CD4-positive, alpha-beta T cell treated with Interleukin-1 beta for 1 hour (primary cell): Measurements from ENCODE around the gene ADK.
A peak's percentile ranks its signal among the peaks of the same experiment; 100 is the strongest.

ENCODE experiments used
- DNase-seq, 2 donors: peaks; one replicate each; pipeline ENCODE4 v3.0.0-alpha.2; 2020 to 2022

ADK gene

DNA sequence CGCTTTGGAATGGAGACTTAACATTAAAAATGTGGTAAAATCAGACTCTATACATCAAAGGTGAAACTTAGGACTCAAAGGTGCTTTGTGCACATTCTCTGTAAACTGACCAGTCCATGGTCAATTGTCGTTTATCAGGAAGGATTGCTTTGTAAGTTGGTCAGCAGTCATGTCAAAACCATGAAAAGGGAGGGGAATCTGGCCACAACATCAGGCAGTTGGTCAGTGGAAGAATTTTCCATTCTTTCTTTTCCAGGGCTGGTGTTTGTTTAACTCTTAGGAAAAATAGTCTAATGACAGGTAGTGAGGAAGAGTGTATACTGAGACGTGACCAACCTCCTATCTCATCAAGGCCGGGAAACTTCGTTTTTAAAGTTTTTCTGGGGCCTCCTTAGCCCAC lies 226.5 kb downstream of the ADK start:
- DNase-seq, result no peak

DNA sequence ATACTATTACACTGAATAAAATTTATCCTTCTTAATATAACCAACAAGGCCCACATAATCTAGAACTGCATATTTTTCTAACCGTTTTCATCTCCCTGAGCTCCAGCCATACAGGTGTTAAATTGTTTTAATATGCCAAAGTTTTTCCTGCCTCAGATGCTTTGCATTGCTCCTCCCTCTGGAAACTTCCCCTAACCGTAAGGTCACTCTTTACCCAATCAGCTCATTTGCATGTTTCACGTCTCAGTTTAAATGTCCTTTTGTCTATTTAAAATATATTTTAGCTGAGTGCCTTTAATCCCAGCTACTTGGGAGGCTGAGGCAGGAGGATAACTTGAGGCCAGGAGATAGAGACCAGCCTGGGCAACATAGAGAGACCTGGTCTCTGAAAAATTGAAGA lies 228.5 kb downstream of the ADK start:
- DNase-seq, result no peak

DNA sequence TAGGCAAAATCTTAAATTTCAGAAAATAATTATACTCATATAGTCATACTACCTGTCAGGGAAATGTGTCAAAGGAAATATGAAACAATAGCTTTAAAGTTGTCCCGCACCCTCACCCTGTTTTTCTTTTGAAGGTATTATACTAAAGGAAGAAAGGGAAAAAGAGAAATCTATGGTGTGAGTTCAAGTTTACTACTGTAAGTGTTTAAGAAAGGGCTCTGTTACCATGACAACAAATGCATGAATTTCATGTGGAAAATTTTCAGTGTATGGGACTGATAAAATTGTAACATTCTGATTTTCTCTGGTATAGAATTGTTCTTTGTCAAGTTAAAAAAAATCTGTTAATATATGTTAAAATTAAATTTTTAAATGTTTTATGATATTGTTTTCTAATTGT lies 229.8 kb downstream of the ADK start:
- DNase-seq, result no peak

DNA sequence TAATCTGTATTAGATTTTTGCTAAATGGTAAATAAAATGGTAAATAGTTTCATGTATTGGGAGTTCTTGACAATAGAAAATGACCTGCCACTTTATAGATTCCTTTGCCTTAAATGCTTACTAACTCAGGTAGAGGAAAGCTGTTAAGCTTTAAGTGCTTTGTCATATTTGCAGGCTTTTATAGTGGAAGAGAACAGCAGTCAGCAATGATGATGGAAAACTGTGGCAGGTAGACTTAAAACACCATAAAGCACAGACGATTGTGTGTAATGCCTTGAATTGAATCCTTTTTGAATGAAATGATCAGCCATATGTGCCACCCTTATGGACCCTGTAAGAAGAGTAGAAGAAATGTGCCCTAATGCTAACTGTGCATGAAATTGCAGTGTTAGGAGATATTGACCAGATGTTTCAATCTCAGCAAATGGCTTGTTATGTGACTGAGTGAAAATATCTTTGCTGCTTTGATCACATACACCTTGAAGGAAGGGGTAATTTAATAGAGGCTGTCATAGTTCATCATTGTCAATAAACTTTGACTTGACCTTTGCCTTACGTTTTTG lies 230.4 kb downstream of the ADK start:
- DNase-seq, result no peak

DNA sequence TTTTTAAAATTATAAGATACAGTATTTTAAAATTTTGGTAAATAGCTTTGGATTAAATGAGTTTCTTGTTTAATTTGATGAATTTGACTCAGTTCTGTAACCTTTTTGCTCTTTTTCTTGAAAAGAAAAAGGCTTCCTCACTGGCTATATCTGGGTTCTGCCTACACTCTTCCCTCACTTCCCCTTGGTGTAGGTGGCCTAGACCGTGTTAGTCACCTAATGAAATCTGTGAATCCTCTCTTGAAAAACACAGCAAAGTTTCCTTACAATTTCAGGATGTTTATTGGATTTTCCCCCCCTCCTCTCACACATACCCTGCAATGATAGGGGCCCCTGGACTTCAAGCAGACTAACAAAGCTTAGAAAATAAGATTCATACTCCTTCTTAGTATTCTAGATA lies 231.6 kb downstream of the ADK start:
- DNase-seq, result no peak

DNA sequence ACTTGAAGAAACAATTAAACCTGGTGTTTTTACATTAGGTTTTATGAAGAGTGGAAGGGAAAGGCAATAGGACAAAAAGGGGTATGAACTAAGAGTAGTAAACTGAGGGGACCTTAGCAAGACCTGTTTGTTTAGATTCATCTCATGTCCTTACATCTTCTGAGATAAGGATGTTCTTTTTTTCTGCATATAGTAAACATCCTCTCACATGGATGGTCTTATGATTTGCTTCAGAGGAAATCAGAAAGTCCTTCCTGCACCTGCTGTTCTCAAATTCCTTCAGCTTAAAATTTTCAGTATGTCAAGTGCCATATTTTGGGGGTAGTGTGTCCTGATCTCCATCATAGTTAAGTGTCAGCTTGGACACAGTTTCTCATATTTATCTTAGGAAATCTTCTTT lies 232.6 kb downstream of the ADK start:
- DNase-seq, result no peak

DNA sequence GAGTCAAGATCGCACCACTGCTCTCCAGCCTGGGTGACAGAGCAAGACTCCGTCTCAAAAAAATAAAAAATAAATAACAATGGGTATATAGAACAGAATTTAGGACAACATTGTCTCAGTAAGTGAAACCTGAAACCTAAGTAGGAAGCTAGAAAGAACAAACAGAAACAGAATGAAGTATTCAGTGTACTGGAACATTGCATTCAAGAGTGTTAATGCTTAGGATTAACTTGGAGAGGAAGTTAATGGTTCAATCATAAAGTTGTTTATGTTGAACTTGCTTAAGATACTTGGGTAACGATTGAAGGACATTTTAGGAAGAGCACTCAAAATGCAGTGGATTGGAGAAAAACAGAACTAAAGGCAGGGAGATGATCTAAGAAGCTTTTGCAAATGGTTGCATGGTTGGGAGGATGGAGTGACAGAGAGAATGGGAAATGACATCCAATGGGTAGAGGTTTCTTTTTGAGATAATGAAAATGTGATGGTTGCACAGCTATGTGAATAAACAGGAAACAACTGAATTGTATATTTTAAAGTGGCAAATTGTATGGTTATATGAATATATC lies 233.7 kb downstream of the ADK start:
- no peak for DNase-seq

DNA sequence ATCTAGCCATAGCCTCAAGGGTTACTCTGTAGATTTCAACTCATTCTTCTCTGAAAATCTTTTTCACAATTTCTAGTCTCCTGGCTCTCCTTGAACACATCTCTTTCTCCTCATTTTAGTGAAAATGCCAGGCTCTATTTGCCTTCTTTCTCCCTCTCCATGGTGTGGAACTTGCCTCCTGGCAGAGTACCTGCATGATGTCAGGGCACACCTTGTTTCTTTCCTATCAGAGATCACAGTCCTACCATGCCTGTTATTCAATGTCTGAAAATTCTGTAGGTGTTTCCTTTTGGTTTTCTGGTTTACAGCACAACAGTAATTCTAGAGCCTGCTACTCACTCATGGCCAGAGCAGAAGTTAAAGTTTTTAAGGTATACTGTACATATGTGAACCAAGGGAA lies 237.8 kb downstream of the ADK start:
- DNase-seq, result no peak

DNA sequence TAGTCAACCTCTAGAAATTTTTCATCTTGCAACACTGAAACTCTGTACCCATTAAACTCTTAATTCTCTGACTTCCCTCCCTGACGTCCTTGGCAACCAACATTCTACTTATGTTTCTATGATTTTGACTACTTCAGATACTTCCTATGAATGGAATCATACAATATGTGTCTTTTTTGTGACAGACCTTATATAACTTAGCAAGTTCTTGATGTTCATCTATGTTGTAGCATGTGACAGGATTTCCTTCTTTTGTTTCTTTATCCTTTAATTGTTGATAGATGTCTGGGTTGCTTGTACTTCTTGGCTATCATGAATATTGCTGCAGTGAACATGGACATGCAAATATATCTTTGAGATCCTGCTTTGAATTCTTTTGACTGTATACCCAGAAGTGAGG lies 240.8 kb downstream of the ADK start:
- DNase-seq, result no peak

GRCh38 chr10:74394416-74394969 lies 243.5 kb downstream of the ADK start:
- DNase-seq, result no peak

GRCh38 chr10:74400186-74400585 lies 249.2 kb downstream of the ADK start:
- DNase-seq, result no peak

DNA sequence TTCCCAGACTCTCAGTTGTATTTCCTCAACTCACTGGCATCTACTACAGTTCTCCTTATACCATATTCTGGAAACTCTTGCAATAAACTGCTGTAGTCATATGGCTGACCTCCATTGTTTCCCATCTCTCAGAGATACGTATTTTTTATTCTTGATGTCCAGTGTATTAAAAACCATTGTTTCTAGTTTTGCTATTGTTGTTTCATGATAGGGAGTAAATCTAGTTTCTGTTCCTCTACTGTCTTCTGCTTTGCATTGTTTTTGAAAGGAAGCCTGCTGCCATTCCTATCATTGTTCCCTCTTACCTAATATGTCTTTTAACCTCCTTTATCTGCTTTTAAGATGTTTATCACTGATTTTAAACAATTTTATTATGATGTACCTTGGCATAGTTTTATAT lies 255.0 kb downstream of the ADK start:
- no peak for DNase-seq

- no peak for DNase-seq
These were observed 264.3 kb downstream of the ADK start for GRCh38 chr10:74415146-74415839.

- DNase-seq, result no peak
These were observed 266.4 kb downstream of the ADK start for GRCh38 chr10:74417397-74417796.

GRCh38 chr10:74418285-74418872 lies 267.4 kb downstream of the ADK start:
- DNase-seq, result no peak

- DNase-seq, result no peak
These were observed 268.5 kb downstream of the ADK start for GRCh38 chr10:74419491-74419951.

DNA sequence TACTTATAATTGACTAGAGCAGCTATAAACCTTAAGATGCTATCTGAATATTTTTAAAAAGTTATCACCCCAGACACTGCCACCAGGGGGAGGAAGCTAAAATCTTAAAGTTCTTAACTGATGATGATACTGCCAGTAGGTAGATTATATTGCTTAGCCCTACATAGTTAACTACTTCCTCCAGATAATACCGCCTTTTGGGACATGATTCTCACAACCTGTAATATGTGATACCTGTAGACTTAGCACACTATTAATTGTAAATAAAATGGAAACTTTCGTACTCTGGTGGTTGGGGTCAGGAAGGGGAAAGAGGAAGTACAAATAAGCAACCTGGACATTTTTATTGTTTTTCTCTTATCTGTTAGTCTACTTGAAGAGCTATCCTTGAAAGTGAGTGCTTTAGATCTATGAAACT lies 268.9 kb downstream of the ADK start:
- peak in 1 of 2 donors; percentile 43 for DNase-seq

GRCh38 chr10:74424565-74424964 lies 273.5 kb downstream of the ADK start:
- DNase-seq, result no peak

- no peak for DNase-seq
These were observed 274.5 kb downstream of the ADK start for GRCh38 chr10:74425456-74426001.

GRCh38 chr10:74431816-74432215 lies 280.8 kb downstream of the ADK start:
- no peak for DNase-seq

DNA sequence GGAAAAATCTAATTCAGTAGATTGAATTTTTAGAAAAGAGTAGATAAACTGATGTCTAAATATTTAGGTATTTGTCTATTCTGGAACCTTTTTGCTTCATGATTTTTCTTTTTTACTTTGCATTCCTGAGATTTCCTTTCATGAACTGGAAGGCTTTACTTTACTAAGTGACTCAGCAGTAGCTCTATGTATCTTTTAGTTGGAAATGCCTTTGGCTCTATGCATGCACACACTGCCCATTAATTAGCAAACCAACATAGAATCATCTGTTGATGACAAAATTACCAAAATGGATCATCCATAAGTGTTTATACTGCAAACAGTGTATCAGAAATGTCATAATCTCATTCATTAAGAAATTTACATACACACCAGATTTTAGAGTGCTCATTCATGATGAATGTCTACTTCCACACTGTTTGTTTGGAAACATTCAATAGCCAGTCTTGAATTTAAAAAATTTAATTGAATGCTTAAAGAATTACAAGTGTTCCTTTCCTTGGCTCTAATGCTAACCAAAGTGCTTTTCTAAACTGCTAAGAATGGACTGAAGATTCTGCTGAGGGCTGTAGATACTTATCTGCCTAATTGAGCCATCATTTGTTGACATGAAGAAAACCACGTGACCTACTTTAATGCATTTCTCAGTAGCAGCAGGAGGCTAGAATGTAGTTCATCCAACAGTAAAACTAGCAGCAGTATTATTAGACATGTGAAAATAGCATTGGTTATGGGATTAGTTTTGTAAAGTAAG lies 282.0 kb downstream of the ADK start:
- DNase-seq, result no peak

GRCh38 chr10:74433595-74433956 lies 282.6 kb downstream of the ADK start:
- no peak for DNase-seq

- DNase-seq, result no peak
These were observed 283.0 kb downstream of the ADK start for GRCh38 chr10:74433993-74434392.
